ENCODE measurements around the gene SQSTM1. TPM values are rescaled to one million over a fixed set of nuclear protein-coding genes. Genes with fewer than 3 reads are reported as not detected.

The SQSTM1 gene
- total RNA-seq, 1 donor from 2014 or later, result 146 TPM

GRCh38 chr5:179864686-179865085 is 44.0 kb downstream of the SQSTM1 start:
- Mint-ChIP-seq H3K9me3 (no peaks in the 10 kb centered on the region), H3K27ac (no peak overlapping the region), H3K27me3 (ENCODE audit: low read depth) (no peaks in the 10 kb centered on the region), H3K4me3 (no peak overlapping the region), H3K4me1 (peaks cover 9% of the 10 kb centered on the region), H3K36me3 (peaks cover 27% of the 10 kb centered on the region)
- no peak for TF ChIP-seq CTCF (IDR thresholded peaks at IDR 0.05; ENCODE audit: unreplicated experiment)
- DNase-seq (ENCODE audit: low spot score in 2 of 2, unreplicated experiment in 2 of 2), result no peak

DNA sequence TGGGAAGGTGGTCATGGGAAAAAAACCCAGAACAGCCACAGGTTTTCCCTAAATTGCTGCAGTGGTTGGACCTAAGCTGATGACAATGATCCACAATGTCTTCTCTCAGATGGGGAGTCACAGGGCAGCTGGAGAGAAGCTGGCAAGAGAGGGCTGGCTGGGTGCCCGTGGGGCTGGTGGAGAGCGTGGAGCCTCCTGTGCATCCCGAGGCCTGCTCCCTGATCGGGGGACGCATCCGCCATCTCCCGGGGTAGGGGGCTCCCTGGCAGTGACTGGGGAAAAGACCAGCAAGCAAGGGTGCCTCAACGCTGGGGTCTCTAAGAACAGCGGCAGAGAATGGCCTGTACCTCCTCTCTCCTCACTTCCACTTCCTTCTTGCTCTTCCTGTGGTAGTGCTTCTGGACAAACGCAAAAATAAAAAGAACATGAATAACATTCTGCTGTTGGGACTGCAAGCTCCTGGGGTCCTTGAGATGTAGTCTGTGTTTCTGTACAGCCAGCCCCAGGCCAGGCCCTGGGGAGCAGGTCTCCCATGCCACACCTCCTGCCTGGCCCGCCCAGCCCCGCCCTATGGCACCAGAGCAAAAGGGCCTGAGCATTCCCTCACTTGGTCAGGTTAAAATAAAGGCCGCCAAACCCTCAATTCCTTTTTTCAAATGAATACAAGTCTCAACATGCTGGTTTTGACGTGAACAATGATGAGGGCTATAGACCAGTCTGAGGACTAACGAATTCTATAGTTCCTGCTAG is 45.0 kb downstream of the SQSTM1 start:
- Mint-ChIP-seq H3K36me3 (peaks cover 29% of the 10 kb centered on the region), H3K4me1 (no peaks in the 10 kb centered on the region), H3K9me3 (no peaks in the 10 kb centered on the region), H3K27ac (no peak overlapping the region), H3K4me3 (no peak overlapping the region), H3K27me3 (ENCODE audit: low read depth) (no peaks in the 10 kb centered on the region)
- DNase-seq (ENCODE audit: low spot score in 2 of 2, unreplicated experiment in 2 of 2), result no peak
- TF ChIP-seq CTCF (IDR thresholded peaks at IDR 0.05; ENCODE audit: unreplicated experiment), result no peak

DNA sequence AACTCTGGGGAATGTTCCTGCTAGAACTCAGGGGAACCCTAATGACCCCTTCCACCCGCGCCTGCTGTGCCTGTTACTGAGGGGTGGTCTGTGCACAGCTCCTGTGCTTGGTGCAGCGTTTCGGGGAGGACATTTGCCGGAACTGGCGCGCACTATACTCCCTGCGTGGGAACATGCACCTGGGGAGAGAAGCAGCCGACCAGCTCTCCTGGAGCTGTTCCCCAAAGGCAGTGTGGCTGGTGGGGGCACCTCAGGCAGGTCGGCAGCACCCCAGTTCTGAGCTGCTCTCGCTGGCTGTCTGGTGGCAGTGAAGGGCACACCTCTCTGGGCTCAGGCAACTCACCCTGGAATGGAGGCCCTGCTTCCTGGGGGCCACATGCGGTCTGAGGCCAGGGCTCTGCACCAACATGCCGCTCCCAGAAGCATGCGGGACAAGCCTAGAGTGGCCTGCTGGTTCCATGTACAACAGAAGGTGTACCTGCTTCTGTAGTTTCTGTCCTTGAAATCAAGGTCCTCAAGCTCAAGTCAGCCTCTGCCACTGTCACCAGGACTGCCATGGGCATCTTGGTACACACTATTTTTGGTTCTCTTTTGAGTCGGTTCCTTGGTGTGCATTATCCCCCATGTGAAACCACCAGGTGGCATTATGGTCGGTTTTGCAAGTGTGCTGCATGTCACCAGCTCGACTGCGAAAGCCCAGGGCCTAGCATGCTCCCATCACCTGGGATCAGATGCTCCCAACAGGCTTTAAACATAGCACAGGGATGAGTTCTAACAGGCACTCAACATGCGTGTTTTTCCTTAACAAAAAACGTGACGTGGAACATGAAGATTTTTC is 45.8 kb downstream of the SQSTM1 start:
- Mint-ChIP-seq H3K27ac (no peak overlapping the region), H3K27me3 (ENCODE audit: low read depth) (no peaks in the 10 kb centered on the region), H3K9me3 (no peaks in the 10 kb centered on the region), H3K4me1 (no peaks in the 10 kb centered on the region), H3K36me3 (peaks cover 36% of the 10 kb centered on the region), H3K4me3 (no peak overlapping the region)
- TF ChIP-seq CTCF (IDR thresholded peaks at IDR 0.05; ENCODE audit: unreplicated experiment), result no peak
- DNase-seq (ENCODE audit: low spot score in 2 of 2, unreplicated experiment in 2 of 2), result no peak

GRCh38 chr5:179867079-179867465 is 46.4 kb downstream of the SQSTM1 start:
- Mint-ChIP-seq H3K27me3 (ENCODE audit: low read depth) (no peaks in the 10 kb centered on the region), H3K9me3 (no peaks in the 10 kb centered on the region), H3K4me1 (no peaks in the 10 kb centered on the region), H3K27ac (peak overlapping the region; percentile 39), H3K36me3 (peaks cover 33% of the 10 kb centered on the region), H3K4me3 (no peak overlapping the region)
- DNase-seq (ENCODE audit: low spot score in 2 of 2, unreplicated experiment in 2 of 2), result no peak
- TF ChIP-seq CTCF (IDR thresholded peaks at IDR 0.05; ENCODE audit: unreplicated experiment), result no peak

GRCh38 chr5:179867476-179867875 is 46.8 kb downstream of the SQSTM1 start:
- peak overlapping the region; percentile 39 for H3K27ac Mint-ChIP-seq
- TF ChIP-seq CTCF (IDR thresholded peaks at IDR 0.05; ENCODE audit: unreplicated experiment), result no peak
- peaks cover 32% of the 10 kb centered on the region for H3K36me3 Mint-ChIP-seq
- no peaks in the 10 kb centered on the region for H3K4me1 Mint-ChIP-seq
- DNase-seq (ENCODE audit: low spot score in 2 of 2, unreplicated experiment in 2 of 2), result no peak
- no peak overlapping the region for H3K4me3 Mint-ChIP-seq
- H3K27me3 Mint-ChIP-seq (ENCODE audit: low read depth), result no peaks in the 10 kb centered on the region
- no peaks in the 10 kb centered on the region for H3K9me3 Mint-ChIP-seq
